ENCODE results near the gene ITPR2. TPM values are rescaled to one million over a fixed set of nuclear protein-coding genes. Genes with fewer than 3 reads are reported as not detected.

Gene ITPR2
- total and polyA plus RNA-seq, 4 donors: 1.5 to 84.8 (median 21.8) TPM

- no peak overlapping the region for H3K27ac ChIP-seq (ENCODE audit: low read depth in 1 of 2, low read length in 2 of 2)
- intact Hi-C loops (cut with DNase I): no loop called here
- no peak for ATAC-seq (ENCODE audit: low FRiP score)
- no peaks in the 10 kb centered on the region for H3K36me3 ChIP-seq (ENCODE audit: control insufficient read depth in 1 of 2, insufficient read depth in 2 of 2, low read length in 1 of 2)
- H3K4me3 ChIP-seq (ENCODE audit: low read length in 2 of 2): no peak overlapping the region
- no peaks in the 10 kb centered on the region for H3K9me3 ChIP-seq (ENCODE audit: control insufficient read depth, low read length)
- no peak for DNase-seq
- no peaks in the 10 kb centered on the region for H3K27me3 ChIP-seq (ENCODE audit: control insufficient read depth in 1 of 2, insufficient read depth in 2 of 2, low read length in 1 of 2)
- H3K4me1 ChIP-seq (ENCODE audit: control insufficient read depth in 1 of 2, insufficient read depth in 2 of 2, low read length in 2 of 2): peaks cover 0 to 2% of the 10 kb centered on the region in 2 donors
- 83 to 85% methylated on average over 5 of the region's 5 CpGs for WGBS, 2 donors
Measured at GRCh38 chr12:26806556-26806955, 26.4 kb downstream of the ITPR2 start.

GRCh38 chr12:26805401-26805971 is 27.5 kb downstream of the ITPR2 start:
- DNase-seq (no peak), ATAC-seq (ENCODE audit: low FRiP score) (no peak)
- 92 to 97% methylated on average over 5 of the region's 5 CpGs for WGBS, 2 donors
- Histone ChIP-seq H3K4me1 (ENCODE audit: control insufficient read depth in 1 of 2, insufficient read depth in 2 of 2, low read length in 2 of 2) (peaks cover 0 to 2% of the 10 kb centered on the region in 2 donors), H3K9me3 (ENCODE audit: control insufficient read depth, low read length) (no peaks in the 10 kb centered on the region), H3K36me3 (ENCODE audit: control insufficient read depth in 1 of 2, insufficient read depth in 2 of 2, low read length in 1 of 2) (no peaks in the 10 kb centered on the region), H3K27me3 (ENCODE audit: control insufficient read depth in 1 of 2, insufficient read depth in 2 of 2, low read length in 1 of 2) (no peaks in the 10 kb centered on the region), H3K27ac (ENCODE audit: low read depth in 1 of 2, low read length in 2 of 2) (no peak overlapping the region), H3K4me3 (ENCODE audit: low read length in 2 of 2) (no peak overlapping the region)
- intact Hi-C loops (cut with DNase I): no loop called here

GRCh38 chr12:26803552-26803951 is 29.4 kb downstream of the ITPR2 start:
- intact Hi-C loops (cut with DNase I): no loop called here
- Histone ChIP-seq H3K4me1 (ENCODE audit: control insufficient read depth in 1 of 2, insufficient read depth in 2 of 2, low read length in 2 of 2) (peaks cover 0 to 2% of the 10 kb centered on the region in 2 donors), H3K27ac (ENCODE audit: low read depth in 1 of 2, low read length in 2 of 2) (no peak overlapping the region), H3K9me3 (ENCODE audit: control insufficient read depth, low read length) (no peaks in the 10 kb centered on the region), H3K36me3 (ENCODE audit: control insufficient read depth in 1 of 2, insufficient read depth in 2 of 2, low read length in 1 of 2) (no peaks in the 10 kb centered on the region), H3K4me3 (ENCODE audit: low read length in 2 of 2) (no peak overlapping the region), H3K27me3 (ENCODE audit: control insufficient read depth in 1 of 2, insufficient read depth in 2 of 2, low read length in 1 of 2) (no peaks in the 10 kb centered on the region)
- DNase-seq (no peak), ATAC-seq (ENCODE audit: low FRiP score) (no peak)
- WGBS, 2 donors: 2 to 3% methylated on average over 2 of the region's 2 CpGs

- WGBS, 2 donors: 100% methylated on average over 1 of the region's 1 CpG
Measured at GRCh38 chr12:26801486-26801885, 31.5 kb downstream of the ITPR2 start.

GRCh38 chr12:26800858-26801257 is 32.1 kb downstream of the ITPR2 start:
- intact Hi-C loops (cut with DNase I): no loop called here
- Histone ChIP-seq H3K9me3 (ENCODE audit: control insufficient read depth, low read length) (no peaks in the 10 kb centered on the region), H3K4me1 (ENCODE audit: control insufficient read depth in 1 of 2, insufficient read depth in 2 of 2, low read length in 2 of 2) (peaks cover 0 to 2% of the 10 kb centered on the region in 2 donors), H3K27ac (ENCODE audit: low read depth in 1 of 2, low read length in 2 of 2) (no peak overlapping the region), H3K36me3 (ENCODE audit: control insufficient read depth in 1 of 2, insufficient read depth in 2 of 2, low read length in 1 of 2) (no peaks in the 10 kb centered on the region), H3K27me3 (ENCODE audit: control insufficient read depth in 1 of 2, insufficient read depth in 2 of 2, low read length in 1 of 2) (no peaks in the 10 kb centered on the region), H3K4me3 (ENCODE audit: low read length in 2 of 2) (no peak overlapping the region)
- DNase-seq (no peak), ATAC-seq (ENCODE audit: low FRiP score) (no peak)
- WGBS, 2 donors: 95 to 97% methylated on average over 7 of the region's 7 CpGs

More at GRCh38 chr12:26801486-26801885, 31.5 kb downstream of the ITPR2 start:
- Histone ChIP-seq H3K27me3 (ENCODE audit: control insufficient read depth in 1 of 2, insufficient read depth in 2 of 2, low read length in 1 of 2) (no peaks in the 10 kb centered on the region), H3K4me1 (ENCODE audit: control insufficient read depth in 1 of 2, insufficient read depth in 2 of 2, low read length in 2 of 2) (peaks cover 0 to 2% of the 10 kb centered on the region in 2 donors), H3K4me3 (ENCODE audit: low read length in 2 of 2) (no peak overlapping the region), H3K9me3 (ENCODE audit: control insufficient read depth, low read length) (no peaks in the 10 kb centered on the region), H3K36me3 (ENCODE audit: control insufficient read depth in 1 of 2, insufficient read depth in 2 of 2, low read length in 1 of 2) (no peaks in the 10 kb centered on the region), H3K27ac (ENCODE audit: low read depth in 1 of 2, low read length in 2 of 2) (no peak overlapping the region)
- ATAC-seq (ENCODE audit: low FRiP score) (no peak), DNase-seq (no peak)
- intact Hi-C loops (cut with DNase I): no loop called here

- H3K27ac ChIP-seq (ENCODE audit: low read depth in 1 of 2, low read length in 2 of 2): no peak overlapping the region
- no peaks in the 10 kb centered on the region for H3K27me3 ChIP-seq (ENCODE audit: control insufficient read depth in 1 of 2, insufficient read depth in 2 of 2, low read length in 1 of 2)
- no peaks in the 10 kb centered on the region for H3K9me3 ChIP-seq (ENCODE audit: control insufficient read depth, low read length)
- H3K4me3 ChIP-seq (ENCODE audit: low read length in 2 of 2): no peak overlapping the region
- ATAC-seq (ENCODE audit: low FRiP score) (no peak), DNase-seq (no peak)
- H3K4me1 ChIP-seq (ENCODE audit: control insufficient read depth in 1 of 2, insufficient read depth in 2 of 2, low read length in 2 of 2): peaks cover 0 to 2% of the 10 kb centered on the region in 2 donors
- no peaks in the 10 kb centered on the region for H3K36me3 ChIP-seq (ENCODE audit: control insufficient read depth in 1 of 2, insufficient read depth in 2 of 2, low read length in 1 of 2)
- intact Hi-C loops (cut with DNase I): no loop called here
Measured at GRCh38 chr12:26800347-26800746, 32.6 kb downstream of the ITPR2 start.

- Histone ChIP-seq H3K4me1 (ENCODE audit: control insufficient read depth in 1 of 2, insufficient read depth in 2 of 2, low read length in 2 of 2) (peaks cover 0 to under 1% of the 10 kb centered on the region in 2 donors), H3K27me3 (ENCODE audit: control insufficient read depth in 1 of 2, insufficient read depth in 2 of 2, low read length in 1 of 2) (no peaks in the 10 kb centered on the region), H3K27ac (ENCODE audit: low read depth in 1 of 2, low read length in 2 of 2) (no peak overlapping the region), H3K36me3 (ENCODE audit: control insufficient read depth in 1 of 2, insufficient read depth in 2 of 2, low read length in 1 of 2) (no peaks in the 10 kb centered on the region), H3K9me3 (ENCODE audit: control insufficient read depth, low read length) (no peaks in the 10 kb centered on the region), H3K4me3 (ENCODE audit: low read length in 2 of 2) (no peak overlapping the region)
- intact Hi-C loops (cut with DNase I): no loop called here
- no peak for DNase-seq
- ATAC-seq (ENCODE audit: low FRiP score): no peak
Measured at GRCh38 chr12:26799741-26800140, 33.3 kb downstream of the ITPR2 start.

GRCh38 chr12:26798640-26799039 is 34.4 kb downstream of the ITPR2 start:
- intact Hi-C loops (cut with DNase I): no loop called here
- no peaks in the 10 kb centered on the region for H3K9me3 ChIP-seq (ENCODE audit: control insufficient read depth, low read length)
- DNase-seq: no peak
- no peaks in the 10 kb centered on the region for H3K36me3 ChIP-seq (ENCODE audit: control insufficient read depth in 1 of 2, insufficient read depth in 2 of 2, low read length in 1 of 2)
- ATAC-seq (ENCODE audit: low FRiP score): no peak
- no peak overlapping the region for H3K27ac ChIP-seq (ENCODE audit: low read depth in 1 of 2, low read length in 2 of 2)
- no peaks in the 10 kb centered on the region for H3K4me1 ChIP-seq (ENCODE audit: control insufficient read depth in 1 of 2, insufficient read depth in 2 of 2, low read length in 2 of 2)
- H3K4me3 ChIP-seq (ENCODE audit: low read length in 2 of 2): no peak overlapping the region
- no peaks in the 10 kb centered on the region for H3K27me3 ChIP-seq (ENCODE audit: control insufficient read depth in 1 of 2, insufficient read depth in 2 of 2, low read length in 1 of 2)

- Histone ChIP-seq H3K27ac (ENCODE audit: low read depth in 1 of 2, low read length in 2 of 2) (no peak overlapping the region), H3K9me3 (ENCODE audit: control insufficient read depth, low read length) (no peaks in the 10 kb centered on the region), H3K4me1 (ENCODE audit: control insufficient read depth in 1 of 2, insufficient read depth in 2 of 2, low read length in 2 of 2) (no peaks in the 10 kb centered on the region), H3K4me3 (ENCODE audit: low read length in 2 of 2) (no peak overlapping the region), H3K27me3 (ENCODE audit: control insufficient read depth in 1 of 2, insufficient read depth in 2 of 2, low read length in 1 of 2) (no peaks in the 10 kb centered on the region), H3K36me3 (ENCODE audit: control insufficient read depth in 1 of 2, insufficient read depth in 2 of 2, low read length in 1 of 2) (no peaks in the 10 kb centered on the region)
- intact Hi-C loops (cut with DNase I): no loop called here
- no peak for ATAC-seq (ENCODE audit: low FRiP score)
- 32 to 36% methylated on average over 6 of the region's 6 CpGs for WGBS, 2 donors
- DNase-seq: no peak
Measured at GRCh38 chr12:26798023-26798422, 35.0 kb downstream of the ITPR2 start.

All from aorta (tissue), 5 donors.